UCSD-AML1 (cell line): ENCODE data around the gene RMND1.
"Not testable (repeated sequence)": the region's sequence is repeated elsewhere in the genome, so short reads cannot be mapped to it uniquely, and the experiment has no call there.

Experiments used
- DNase-seq: peaks from one replicate; lab custom pipeline; 2025; ENCODE audit not compliant: unreplicated experiment; lab: John Stamatoyannopoulos, UW

Gene RMND1

GRCh38 chr6:151387175-151387970 is 64.6 kb downstream of the RMND1 start:
- DNase-seq, result no peak

GRCh38 chr6:151385177-151385576 is 66.7 kb downstream of the RMND1 start:
- DNase-seq, result no peak

- DNase-seq, result no peak
Observed at GRCh38 chr6:151384151-151384550, 67.8 kb downstream of the RMND1 start.

- DNase-seq, result not testable (repeated sequence)
Observed at GRCh38 chr6:151382631-151383030, 69.3 kb downstream of the RMND1 start.

- no peak for DNase-seq
Observed at GRCh38 chr6:151381722-151382121, 70.2 kb downstream of the RMND1 start.

- no peak for DNase-seq
Observed at GRCh38 chr6:151380848-151381205, 71.1 kb downstream of the RMND1 start.

GRCh38 chr6:151379933-151380847 is 71.7 kb downstream of the RMND1 start:
- DNase-seq, result no peak

GRCh38 chr6:151377095-151377494 is 74.8 kb downstream of the RMND1 start:
- DNase-seq, result no peak

GRCh38 chr6:151376440-151376839 is 75.5 kb downstream of the RMND1 start:
- no peak for DNase-seq

GRCh38 chr6:151375833-151376232 is 76.1 kb downstream of the RMND1 start:
- DNase-seq, result no peak

GRCh38 chr6:151374036-151374683 is 77.8 kb downstream of the RMND1 start:
- peak; percentile 32 for DNase-seq

GRCh38 chr6:151372164-151372563 is 79.8 kb downstream of the RMND1 start:
- DNase-seq, result peak; percentile 16

GRCh38 chr6:151370509-151371078 is 81.3 kb downstream of the RMND1 start:
- DNase-seq, result no peak

GRCh38 chr6:151365233-151365632 is 86.7 kb downstream of the RMND1 start:
- DNase-seq, result no peak

GRCh38 chr6:151359486-151359885 is 92.4 kb downstream of the RMND1 start:
- DNase-seq, result no peak

GRCh38 chr6:151358475-151358874 is 93.5 kb downstream of the RMND1 start:
- no peak for DNase-seq

- DNase-seq, result no peak
Observed at GRCh38 chr6:151357758-151358436, 94.0 kb downstream of the RMND1 start.

GRCh38 chr6:151356983-151357382 is 94.9 kb downstream of the RMND1 start:
- not testable (repeated sequence) for DNase-seq
